ENCODE data around the gene RAB4A. TPM values are rescaled to one million over a fixed set of nuclear protein-coding genes. Genes with fewer than 3 reads are reported as not detected.
A peak's percentile ranks its signal among the peaks of the same experiment; 100 is the strongest.

Gene RAB4A
- total and polyA plus RNA-seq, 2 of the 13 experiments (the other 11 are each of a cell fraction or from before 2014, with no cell fraction given): 56.0 to 80.1 TPM

DNA sequence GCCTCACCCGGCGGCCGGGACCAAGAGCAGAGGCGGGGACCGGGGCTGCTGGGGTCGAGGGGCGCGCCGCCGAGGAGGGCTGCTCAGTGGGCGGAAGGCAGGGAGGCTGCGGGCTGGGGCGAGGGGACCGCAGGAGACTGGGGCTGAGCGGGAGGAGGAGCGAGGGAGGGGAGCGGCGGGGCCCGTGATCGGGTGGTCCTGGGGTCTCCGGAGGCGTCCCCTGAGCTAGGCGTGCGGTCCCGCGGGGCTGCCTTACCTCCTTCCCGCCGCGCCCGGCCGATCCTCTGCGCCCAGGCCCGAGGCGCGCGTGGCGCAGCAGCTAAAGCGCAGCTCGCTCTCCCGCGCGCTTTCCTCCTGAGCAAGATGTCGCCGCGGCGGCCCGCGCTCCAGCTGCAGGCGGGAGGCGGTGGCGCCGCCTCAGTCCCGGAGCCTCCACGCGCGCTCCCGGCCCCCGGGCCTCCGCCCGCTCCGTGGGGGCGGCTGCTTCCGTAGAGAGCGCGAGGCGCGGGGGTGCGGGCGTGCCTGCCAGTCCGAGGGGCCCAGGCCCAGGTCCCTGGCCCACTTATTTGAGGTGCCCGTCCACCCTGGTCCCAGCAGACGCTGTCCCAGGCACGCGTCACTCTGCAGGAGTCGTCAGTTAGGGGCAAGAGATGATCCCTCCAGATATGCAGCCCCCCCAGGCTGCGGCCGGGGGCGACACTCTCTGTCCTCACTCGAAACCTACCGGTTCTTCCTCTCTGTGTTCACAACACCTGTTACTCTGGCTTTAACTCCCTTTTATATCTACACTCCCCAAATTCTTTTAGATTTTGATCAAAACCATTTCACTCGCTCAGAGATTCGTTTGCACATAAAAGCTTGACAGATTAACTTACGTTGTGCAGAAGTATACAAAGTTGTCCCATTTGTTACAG is 72.0 kb downstream of the RAB4A start, which contains the start of gene CCSAP (continued):
- TF ChIP-seq NR0B2 (CRISPR knock-in tag; IDR thresholded peaks at IDR 0.05) (peak; percentile 40; the same call in 1 of the 2 replicates), ZNF879 (CRISPR knock-in tag; IDR thresholded peaks at IDR 0.05) (no peak), ZNF772 (CRISPR knock-in tag; IDR thresholded peaks at IDR 0.05) (no peak), HDAC2 (CRISPR knock-in tag; IDR thresholded peaks at IDR 0.05) (no peak; the same call in 1 of the 2 replicates), ZC3H4 (CRISPR knock-in tag; IDR thresholded peaks at IDR 0.05; ENCODE audit: borderline replicate concordance) (no peak), RELA (CRISPR knock-in tag; IDR thresholded peaks at IDR 0.05) (no peak), ZNF12 (CRISPR knock-in tag; IDR thresholded peaks at IDR 0.05) (no peak), ONECUT2 (CRISPR knock-in tag; IDR thresholded peaks at IDR 0.05) (no peak), ISL2 (CRISPR knock-in tag; IDR thresholded peaks at IDR 0.05) (no peak; the same call in 1 of the 2 replicates), ZBTB10 (CRISPR knock-in tag; IDR thresholded peaks at IDR 0.05; ENCODE audit: borderline replicate concordance) (no peak), SRSF9 (IDR thresholded peaks at IDR 0.05; ENCODE audit: borderline replicate concordance, insufficient read depth, low read depth, low read length, poor library complexity, severe bottlenecking) (no peak), FOXJ3 (CRISPR knock-in tag; IDR thresholded peaks at IDR 0.05; ENCODE audit: borderline replicate concordance) (no peak), ZFP36L2 (CRISPR knock-in tag; IDR thresholded peaks at IDR 0.05) (no peak), PHF20 (CRISPR knock-in tag; IDR thresholded peaks at IDR 0.05) (0 out of 2 replicates have a peak, but pooled peaks have one; percentile 48), HOXA5 (CRISPR knock-in tag; IDR thresholded peaks at IDR 0.05) (no peak), MXD4 (CRISPR knock-in tag; IDR thresholded peaks at IDR 0.05) (no peak), RFXANK (CRISPR knock-in tag; IDR thresholded peaks at IDR 0.05) (no peak), ZBTB1 (CRISPR knock-in tag; IDR thresholded peaks at IDR 0.05; ENCODE audit: borderline replicate concordance) (no peak)
- TF ChIP-seq, protein P1, sequence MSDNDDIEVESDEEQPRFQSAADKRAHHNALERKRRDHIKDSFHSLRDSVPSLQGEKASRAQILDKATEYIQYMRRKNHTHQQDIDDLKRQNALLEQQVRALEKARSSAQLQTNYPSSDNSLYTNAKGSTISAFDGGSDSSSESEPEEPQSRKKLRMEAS (IDR thresholded peaks at IDR 0.05): 0 out of 2 replicates have a peak, but pooled peaks have one; percentile 27
- TF ChIP-seq, protein P2, sequence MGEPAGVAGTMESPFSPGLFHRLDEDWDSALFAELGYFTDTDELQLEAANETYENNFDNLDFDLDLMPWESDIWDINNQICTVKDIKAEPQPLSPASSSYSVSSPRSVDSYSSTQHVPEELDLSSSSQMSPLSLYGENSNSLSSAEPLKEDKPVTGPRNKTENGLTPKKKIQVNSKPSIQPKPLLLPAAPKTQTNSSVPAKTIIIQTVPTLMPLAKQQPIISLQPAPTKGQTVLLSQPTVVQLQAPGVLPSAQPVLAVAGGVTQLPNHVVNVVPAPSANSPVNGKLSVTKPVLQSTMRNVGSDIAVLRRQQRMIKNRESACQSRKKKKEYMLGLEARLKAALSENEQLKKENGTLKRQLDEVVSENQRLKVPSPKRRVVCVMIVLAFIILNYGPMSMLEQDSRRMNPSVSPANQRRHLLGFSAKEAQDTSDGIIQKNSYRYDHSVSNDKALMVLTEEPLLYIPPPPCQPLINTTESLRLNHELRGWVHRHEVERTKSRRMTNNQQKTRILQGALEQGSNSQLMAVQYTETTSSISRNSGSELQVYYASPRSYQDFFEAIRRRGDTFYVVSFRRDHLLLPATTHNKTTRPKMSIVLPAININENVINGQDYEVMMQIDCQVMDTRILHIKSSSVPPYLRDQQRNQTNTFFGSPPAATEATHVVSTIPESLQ (CRISPR knock-in tag; conservative IDR thresholded peaks at IDR 0.05): no peak
- TF ChIP-seq, protein P3, sequence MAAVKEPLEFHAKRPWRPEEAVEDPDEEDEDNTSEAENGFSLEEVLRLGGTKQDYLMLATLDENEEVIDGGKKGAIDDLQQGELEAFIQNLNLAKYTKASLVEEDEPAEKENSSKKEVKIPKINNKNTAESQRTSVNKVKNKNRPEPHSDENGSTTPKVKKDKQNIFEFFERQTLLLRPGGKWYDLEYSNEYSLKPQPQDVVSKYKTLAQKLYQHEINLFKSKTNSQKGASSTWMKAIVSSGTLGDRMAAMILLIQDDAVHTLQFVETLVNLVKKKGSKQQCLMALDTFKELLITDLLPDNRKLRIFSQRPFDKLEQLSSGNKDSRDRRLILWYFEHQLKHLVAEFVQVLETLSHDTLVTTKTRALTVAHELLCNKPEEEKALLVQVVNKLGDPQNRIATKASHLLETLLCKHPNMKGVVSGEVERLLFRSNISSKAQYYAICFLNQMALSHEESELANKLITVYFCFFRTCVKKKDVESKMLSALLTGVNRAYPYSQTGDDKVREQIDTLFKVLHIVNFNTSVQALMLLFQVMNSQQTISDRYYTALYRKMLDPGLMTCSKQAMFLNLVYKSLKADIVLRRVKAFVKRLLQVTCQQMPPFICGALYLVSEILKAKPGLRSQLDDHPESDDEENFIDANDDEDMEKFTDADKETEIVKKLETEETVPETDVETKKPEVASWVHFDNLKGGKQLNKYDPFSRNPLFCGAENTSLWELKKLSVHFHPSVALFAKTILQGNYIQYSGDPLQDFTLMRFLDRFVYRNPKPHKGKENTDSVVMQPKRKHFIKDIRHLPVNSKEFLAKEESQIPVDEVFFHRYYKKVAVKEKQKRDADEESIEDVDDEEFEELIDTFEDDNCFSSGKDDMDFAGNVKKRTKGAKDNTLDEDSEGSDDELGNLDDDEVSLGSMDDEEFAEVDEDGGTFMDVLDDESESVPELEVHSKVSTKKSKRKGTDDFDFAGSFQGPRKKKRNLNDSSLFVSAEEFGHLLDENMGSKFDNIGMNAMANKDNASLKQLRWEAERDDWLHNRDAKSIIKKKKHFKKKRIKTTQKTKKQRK (IDR thresholded peaks at IDR 0.05; ENCODE audit: low read length): no peak

Measured in HepG2 (cell line).